Thyroid gland (tissue), 4 donors: Measurements from ENCODE around the gene TGFBRAP1. TPM values are rescaled to one million over a fixed set of nuclear protein-coding genes. Genes with fewer than 3 reads are reported as not detected.

Experiments used
- DNase-seq, 2 donors: peaks; one replicate each; pipeline ENCODE4 v3.0.0-alpha.2; 2019
- H3K27ac ChIP-seq, 3 donors: fragments of 200-600 bp; sonication (generic); 1 replicate in 2 of 3; 2 replicates in 1 of 3; pipeline ENCODE4 v1.5.1; 2016 to 2019; ENCODE audit warnings: mild to moderate bottlenecking in 1 of 3, moderate library complexity in 1 of 3
- H3K27me3 ChIP-seq: fragments of 200-600 bp; sonication (generic); one replicate; pipeline ENCODE4 v1.5.1; 2019
- H3K36me3 ChIP-seq, 2 donors: fragments of 200-600 bp; sonication (generic); one replicate each; pipeline ENCODE4 v1.5.1; 2016 to 2019
- H3K4me1 ChIP-seq, 2 donors: fragments of 200-600 bp; sonication (generic); one replicate each; pipeline ENCODE4 v1.5.1; 2017 to 2019
- H3K4me3 ChIP-seq, 3 donors: fragments of 200-600 bp; sonication (generic); replicated peaks in 1 of 3; 1 replicate in 2 of 3; 2 replicates in 1 of 3; pipeline ENCODE4 v1.5.1; 2016; ENCODE audit warnings: mild to moderate bottlenecking in 1 of 3
- H3K9me3 ChIP-seq: fragments of 200-600 bp; sonication (generic); one replicate; pipeline ENCODE4 v1.5.1; 2017
- CTCF ChIP-seq, 6 experiments: fragments of 200-600 bp in 3 of 6; fragments of 450-650 bp in 3 of 6; sonication (generic) in 3 of 6; IDR thresholded peaks; one replicate each; pipeline ENCODE4 v1.5.1; 2016 to 2019; ENCODE audit warnings: antibody characterized with exemption in 6 of 6, mild to moderate bottlenecking in 2 of 6, inconsistent platforms in 1 of 6, moderate library complexity in 1 of 6
- POLR2A ChIP-seq, 2 donors: fragments of 450-650 bp; IDR thresholded peaks; one replicate each; pipeline ENCODE4 v1.6.1; 2017; ENCODE audit warnings: antibody characterized with exemption in 2 of 2, mild to moderate bottlenecking in 2 of 2, moderate library complexity in 1 of 2
- WGBS, 2 donors: methylation state at CpG; one replicate each; pipeline ENCODE4 v1.1.5; 2017; 5-methylcytosine and 5-hydroxymethylcytosine counted together
- intact Hi-C: fragments of 100-400 bp; cut with DNase I; formaldehyde crosslinking; loops from one replicate; pipeline ENCODE4 v1.15.1; 2023
- total RNA-seq, 4 donors: library from RNA; depleted of rRNA; stranded (reverse); fragments of >200 nt; gene quantifications; one replicate each; pipeline ENCODE4 v1.2.3, GENCODE V29; 2016

Gene TGFBRAP1
- total RNA-seq, 4 donors from 2014 or later, result 35.4 to 53.2 (median 40.1) TPM

GRCh38 chr2:105258835-105259350 is 70.6 kb downstream of the TGFBRAP1 start:
- H3K4me3 ChIP-seq, result no peak overlapping the region

GRCh38 chr2:105257981-105258380 is 71.6 kb downstream of the TGFBRAP1 start:
- Histone ChIP-seq H3K27me3 (no peaks in the 10 kb centered on the region), H3K4me3 (no peak overlapping the region), H3K9me3 (no peaks in the 10 kb centered on the region), H3K4me1 (no peaks in the 10 kb centered on the region), H3K36me3 (no peaks in the 10 kb centered on the region), H3K27ac (no peak overlapping the region)
- WGBS, 2 donors, result 77 to 81% methylated on average over 3 of the region's 3 CpGs
- TF ChIP-seq CTCF (IDR thresholded peaks at IDR 0.05) (no peak), POLR2A (IDR thresholded peaks at IDR 0.05) (no peak)
- DNase-seq, result no peak
- intact Hi-C loops, result no loop called here

More at GRCh38 chr2:105258835-105259350, 70.6 kb downstream of the TGFBRAP1 start:
- no peaks in the 10 kb centered on the region for H3K36me3 ChIP-seq
- TF ChIP-seq CTCF (IDR thresholded peaks at IDR 0.05), result no peak
- no peak for TF ChIP-seq POLR2A (IDR thresholded peaks at IDR 0.05)
- H3K4me1 ChIP-seq, result no peaks in the 10 kb centered on the region
- H3K9me3 ChIP-seq, result no peaks in the 10 kb centered on the region
- no peak overlapping the region for H3K27ac ChIP-seq
- no peaks in the 10 kb centered on the region for H3K27me3 ChIP-seq
- intact Hi-C loops, result no loop called here
- DNase-seq, result no peak
- 83 to 87% methylated on average over 10 of the region's 10 CpGs for WGBS, 2 donors

DNA sequence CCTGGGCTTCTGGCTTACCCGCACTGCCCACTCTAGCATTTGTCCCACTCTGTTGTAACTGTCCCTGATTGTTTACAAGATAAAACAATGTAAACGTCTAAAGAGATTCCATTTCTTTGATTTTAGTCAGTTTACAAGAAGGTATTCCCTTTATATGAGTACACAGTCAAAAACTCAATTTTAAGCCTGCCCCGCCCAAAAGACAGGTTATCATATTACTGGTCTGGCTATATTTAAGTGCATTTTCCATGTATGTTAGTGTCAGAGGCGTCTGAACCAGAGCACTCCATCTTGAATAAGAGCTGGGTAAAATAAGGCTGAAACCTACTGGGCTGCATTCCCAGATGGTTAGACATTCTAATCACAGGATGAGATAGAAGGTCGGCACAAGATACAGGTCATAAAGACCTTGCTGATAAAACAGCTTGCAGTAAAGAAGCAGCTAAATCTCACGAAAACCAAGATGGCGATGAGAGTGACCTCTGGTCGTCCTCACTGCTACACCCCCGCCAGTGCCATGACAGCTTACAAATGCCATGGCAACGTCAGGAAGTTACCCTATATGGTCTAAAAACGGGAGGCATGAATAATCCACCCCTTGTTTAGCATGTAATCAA is 73.0 kb downstream of the TGFBRAP1 start:
- H3K9me3 ChIP-seq, result no peaks in the 10 kb centered on the region
- H3K27ac ChIP-seq, result no peak overlapping the region
- DNase-seq, result no peak
- H3K36me3 ChIP-seq, result no peaks in the 10 kb centered on the region
- H3K27me3 ChIP-seq, result no peaks in the 10 kb centered on the region
- H3K4me3 ChIP-seq, result no peak overlapping the region
- intact Hi-C loops, result no loop called here
- WGBS, 2 donors, result 79 to 88% methylated on average over 11 of the region's 11 CpGs
- TF ChIP-seq CTCF (IDR thresholded peaks at IDR 0.05), result no peak
- no peak for TF ChIP-seq POLR2A (IDR thresholded peaks at IDR 0.05)
- peaks cover 0 to 4% of the 10 kb centered on the region in 2 donors for H3K4me1 ChIP-seq

DNA sequence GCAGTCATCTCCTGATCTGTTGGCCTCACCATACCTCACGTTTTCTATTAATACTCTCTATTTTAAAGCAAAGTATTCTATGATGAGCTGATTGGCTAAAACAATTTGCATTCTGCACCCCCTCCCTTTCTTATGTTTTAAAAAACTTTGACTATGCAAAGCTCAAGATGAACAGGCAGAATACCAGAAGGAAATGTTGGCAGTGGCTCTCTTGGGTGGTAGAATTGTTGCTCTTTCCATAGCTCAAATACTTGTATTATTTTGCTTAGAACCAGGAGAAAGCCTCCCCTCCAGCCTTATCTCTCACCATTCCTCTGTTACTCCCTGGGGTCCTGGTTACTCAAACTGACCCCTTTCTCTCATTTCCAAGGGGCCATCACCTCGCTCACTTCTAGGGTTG is 73.6 kb downstream of the TGFBRAP1 start:
- H3K36me3 ChIP-seq, result no peaks in the 10 kb centered on the region
- H3K9me3 ChIP-seq, result no peaks in the 10 kb centered on the region
- no peak for DNase-seq
- H3K4me3 ChIP-seq, result no peak overlapping the region
- TF ChIP-seq CTCF (IDR thresholded peaks at IDR 0.05) (no peak), POLR2A (IDR thresholded peaks at IDR 0.05) (no peak)
- peaks cover 0 to 4% of the 10 kb centered on the region in 2 donors for H3K4me1 ChIP-seq
- WGBS, 2 donors, result 87 to 98% methylated on average over 2 of the region's 2 CpGs
- intact Hi-C loops, result no loop called here
- no peak overlapping the region for H3K27ac ChIP-seq
- no peaks in the 10 kb centered on the region for H3K27me3 ChIP-seq

DNA sequence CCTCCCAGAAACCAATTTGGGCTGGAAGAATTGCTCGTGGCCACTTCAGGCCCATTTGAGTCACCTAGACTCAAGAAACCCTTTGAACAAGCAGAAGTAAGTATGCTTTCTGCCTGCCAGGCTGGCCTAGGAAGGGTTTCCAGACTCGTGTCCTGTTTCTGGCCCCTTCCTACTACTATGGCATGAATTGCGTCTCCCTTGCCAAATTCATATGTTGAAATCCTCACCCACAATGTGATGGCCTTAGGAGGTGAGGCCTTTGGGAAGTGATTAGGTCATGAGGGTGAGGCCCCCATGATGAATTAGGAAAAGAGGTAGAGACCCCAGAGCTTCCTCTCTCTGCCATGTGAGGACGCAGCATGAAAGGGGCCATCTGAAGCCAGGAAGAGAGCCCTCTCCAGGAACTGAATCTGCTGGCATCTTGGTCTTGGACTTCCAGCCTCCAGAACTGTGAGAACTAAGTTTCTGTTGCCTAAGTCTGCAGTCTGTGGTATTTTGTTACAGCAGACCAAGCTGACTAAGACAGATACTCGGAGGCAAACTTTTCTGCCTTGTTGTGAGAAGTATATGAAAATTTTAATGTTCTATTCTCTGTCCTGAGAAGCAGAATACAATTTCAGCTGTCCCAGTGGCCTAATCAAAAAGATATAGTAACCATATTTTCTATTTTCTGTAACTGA is 74.9 kb downstream of the TGFBRAP1 start:
- intact Hi-C loops, result no loop called here
- Histone ChIP-seq H3K27ac (no peak overlapping the region), H3K4me3 (no peak overlapping the region), H3K4me1 (peaks cover 0 to 4% of the 10 kb centered on the region in 2 donors), H3K27me3 (no peaks in the 10 kb centered on the region), H3K9me3 (no peaks in the 10 kb centered on the region), H3K36me3 (no peaks in the 10 kb centered on the region)
- 86 to 88% methylated on average over 5 of the region's 5 CpGs for WGBS, 2 donors
- TF ChIP-seq POLR2A (IDR thresholded peaks at IDR 0.05), result no peak
- no peak for DNase-seq
